ENCODE measurements around the gene RPS6KA2.
"Not testable (repeated sequence)": the region's sequence is repeated elsewhere in the genome, so short reads cannot be mapped to it uniquely, and the experiment has no call there.

Gene RPS6KA2

GRCh38 chr6:166542580-166542912, 84.5 kb downstream of the RPS6KA2 start:
- no peak overlapping the region for H3K4me3 ChIP-seq (replicated peaks in 1 of 2; ENCODE audit: low read depth in 2 of 2, low read length in 2 of 2)
- peak in 1 of 2 donors; percentile 33 for DNase-seq (ENCODE audit: low read depth in 2 of 2)
- no peak for TF ChIP-seq CTCF (IDR thresholded peaks at IDR 0.05; ENCODE audit: low read depth, low read length)

- no peak for DNase-seq (ENCODE audit: low read depth in 2 of 2)
- no peak overlapping the region for H3K4me3 ChIP-seq (replicated peaks in 1 of 2; ENCODE audit: low read depth in 2 of 2, low read length in 2 of 2)
- no peak for TF ChIP-seq CTCF (IDR thresholded peaks at IDR 0.05; ENCODE audit: low read depth, low read length)
Observed at GRCh38 chr6:166541876-166542579, 85.0 kb downstream of the RPS6KA2 start.

GRCh38 chr6:166541366-166541765, 85.7 kb downstream of the RPS6KA2 start:
- no peak for TF ChIP-seq CTCF (IDR thresholded peaks at IDR 0.05; ENCODE audit: low read depth, low read length)
- no peak for DNase-seq (ENCODE audit: low read depth in 2 of 2)
- no peak overlapping the region for H3K4me3 ChIP-seq (replicated peaks in 1 of 2; ENCODE audit: low read depth in 2 of 2, low read length in 2 of 2)

GRCh38 chr6:166540631-166541331, 86.3 kb downstream of the RPS6KA2 start:
- H3K4me3 ChIP-seq (replicated peaks in 1 of 2; ENCODE audit: low read depth in 2 of 2, low read length in 2 of 2) = no peak overlapping the region
- no peak for TF ChIP-seq CTCF (IDR thresholded peaks at IDR 0.05; ENCODE audit: low read depth, low read length)
- DNase-seq (ENCODE audit: low read depth in 2 of 2) = peak in 1 of 2 donors; percentile 69

GRCh38 chr6:166539543-166539942, 87.5 kb downstream of the RPS6KA2 start:
- TF ChIP-seq CTCF (IDR thresholded peaks at IDR 0.05; ENCODE audit: low read depth, low read length) = no peak
- no peak for DNase-seq (ENCODE audit: low read depth in 2 of 2)
- H3K4me3 ChIP-seq (replicated peaks in 1 of 2; ENCODE audit: low read depth in 2 of 2, low read length in 2 of 2) = no peak overlapping the region

GRCh38 chr6:166539011-166539385, 88.1 kb downstream of the RPS6KA2 start:
- not testable (repeated sequence) for H3K4me3 ChIP-seq (replicated peaks in 1 of 2; ENCODE audit: low read depth in 2 of 2, low read length in 2 of 2); DNase-seq (ENCODE audit: low read depth in 2 of 2)

GRCh38 chr6:166538297-166539010, 88.6 kb downstream of the RPS6KA2 start:
- no peak for TF ChIP-seq CTCF (IDR thresholded peaks at IDR 0.05; ENCODE audit: low read depth, low read length)
- DNase-seq (ENCODE audit: low read depth in 2 of 2) = no peak
- no peak overlapping the region for H3K4me3 ChIP-seq (replicated peaks in 1 of 2; ENCODE audit: low read depth in 2 of 2, low read length in 2 of 2)
